GM19043 (cell line): ENCODE data around the gene DGCR2.
"Not testable (repeated sequence)": the region's sequence is repeated elsewhere in the genome, so short reads cannot be mapped to it uniquely, and the experiment has no call there.

Experiments
- ATAC-seq: cut with Tn5 transposase; IDR thresholded peaks from one replicate; pipeline ENCODE4 v1.9.1; 2021; ENCODE audit warnings: low read depth; ENCODE audit not compliant: unreplicated experiment

Gene DGCR2

GRCh38 chr22:18991821-18992442 lies 130.3 kb downstream of the DGCR2 start:
- ATAC-seq = no peak

DNA sequence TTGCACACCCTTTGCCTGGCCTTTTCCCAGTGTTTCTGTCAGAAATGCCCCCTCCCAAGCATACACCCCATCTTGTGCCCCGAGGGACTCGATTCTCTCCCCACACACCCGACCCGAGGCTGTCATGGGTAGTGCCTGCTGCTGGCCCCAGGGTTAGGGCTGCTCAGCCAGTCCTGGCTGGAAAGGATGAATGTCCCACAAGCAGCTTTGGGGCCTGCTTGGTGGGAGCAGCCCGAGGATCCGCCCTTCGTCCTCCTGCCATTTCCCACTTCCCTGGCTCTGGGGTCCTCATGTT lies 131.1 kb downstream of the DGCR2 start:
- no peak for ATAC-seq

DNA sequence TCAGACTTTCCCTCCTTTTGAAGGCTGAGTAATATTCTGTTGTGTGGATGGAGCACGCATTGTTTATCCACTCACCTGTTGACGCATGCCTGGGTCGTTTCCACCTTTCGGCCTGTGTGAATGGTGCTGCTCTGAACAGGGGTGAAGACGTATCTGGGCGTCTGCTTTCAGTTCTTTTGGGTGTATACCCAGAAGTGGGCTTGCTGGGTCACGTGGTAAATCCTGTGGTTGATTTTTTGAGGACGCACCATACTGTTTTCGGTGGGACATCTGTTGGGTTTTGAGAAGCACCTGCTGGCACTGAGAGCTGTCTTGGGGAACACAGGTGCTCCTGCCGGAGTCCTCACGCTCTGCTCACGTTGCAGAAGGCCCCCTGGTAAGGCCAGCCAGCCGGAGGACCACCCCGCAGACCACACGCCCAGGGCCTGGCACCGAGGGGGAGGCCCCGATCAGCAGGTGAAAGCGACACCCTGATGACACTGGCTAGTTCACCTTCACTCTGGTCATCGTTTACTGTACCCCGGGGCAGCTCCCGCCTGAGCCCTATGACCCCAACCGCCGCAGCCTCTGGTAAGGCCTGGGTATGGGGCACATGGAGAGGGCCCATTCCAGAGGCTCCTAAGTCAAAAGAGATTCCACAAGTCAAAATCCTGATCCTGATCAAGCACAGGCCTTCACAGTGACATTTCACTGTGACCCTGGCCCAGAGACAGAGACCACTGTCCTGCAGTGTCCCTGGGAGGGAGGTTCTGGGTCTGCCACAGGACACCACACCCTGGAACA lies 131.7 kb downstream of the DGCR2 start:
- ATAC-seq = no peak

- no peak for ATAC-seq
Measured at GRCh38 chr22:18988958-18989357, 133.3 kb downstream of the DGCR2 start.

GRCh38 chr22:18987765-18988164 lies 134.4 kb downstream of the DGCR2 start:
- no peak for ATAC-seq

DNA sequence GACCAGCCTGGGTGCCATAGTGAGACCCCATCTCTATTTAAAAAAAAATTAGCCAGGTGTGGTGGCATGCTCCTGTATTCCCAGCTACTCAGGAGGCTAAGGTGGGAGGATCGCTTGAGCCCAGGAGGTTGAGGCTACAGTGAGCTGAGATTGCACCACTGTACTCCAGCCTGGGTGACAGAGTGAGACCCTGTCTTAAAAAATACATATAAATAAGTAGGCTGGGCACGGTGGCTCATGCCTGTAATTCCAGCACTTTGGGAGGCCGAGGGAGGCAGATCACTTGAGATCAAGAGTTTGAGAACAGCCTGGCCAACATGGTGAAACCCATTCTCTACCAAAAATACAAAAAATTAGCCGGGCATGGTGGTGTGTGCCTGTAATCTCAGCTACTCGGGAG lies 135.1 kb downstream of the DGCR2 start:
- ATAC-seq = not testable (repeated sequence)
